LHCN-M2 (cell line): ENCODE data around the gene MUTYH. TPM values are rescaled to one million over a fixed set of nuclear protein-coding genes. Genes with fewer than 3 reads are reported as not detected.
"Not testable (repeated sequence)": the region's sequence is repeated elsewhere in the genome, so short reads cannot be mapped to it uniquely, and the experiment has no call there.

ENCODE experiments used
- DNase-seq: peaks from one replicate; pipeline ENCODE4 v3.0.0-alpha.2; 2012; ENCODE audit warnings: low read depth
- polyA plus RNA-seq: library from polyadenylated mRNA; unstranded; fragments of >200 nt; gene quantifications from one replicate; pipeline ENCODE4 v1.2.1, GENCODE V29; 2012; ENCODE audit warnings: missing spikeins
- total RNA-seq: library from RNA; depleted of rRNA; stranded (reverse); fragments of >200 nt; gene quantifications from 2 replicates; pipeline ENCODE4 v1.2.3, GENCODE V29; 2014; rRNA removed

Gene MUTYH
- total RNA-seq, result 25.1 and 29.3 TPM in 2 replicates
- 7.9 TPM for polyA plus RNA-seq

- DNase-seq, result peak; percentile 89
Measured at GRCh38 chr1:45339789-45340558, at the start of gene MUTYH, which contains the start of gene TOE1. Gene MUTYH, minus strand, starts transcription at chr1:45340440. Its CDS starts 5,935 bp downstream, at chr1:45334505. Gene TOE1, plus strand, starts transcription at chr1:45340170. Its CDS starts 83 bp downstream, at chr1:45340253.

DNA sequence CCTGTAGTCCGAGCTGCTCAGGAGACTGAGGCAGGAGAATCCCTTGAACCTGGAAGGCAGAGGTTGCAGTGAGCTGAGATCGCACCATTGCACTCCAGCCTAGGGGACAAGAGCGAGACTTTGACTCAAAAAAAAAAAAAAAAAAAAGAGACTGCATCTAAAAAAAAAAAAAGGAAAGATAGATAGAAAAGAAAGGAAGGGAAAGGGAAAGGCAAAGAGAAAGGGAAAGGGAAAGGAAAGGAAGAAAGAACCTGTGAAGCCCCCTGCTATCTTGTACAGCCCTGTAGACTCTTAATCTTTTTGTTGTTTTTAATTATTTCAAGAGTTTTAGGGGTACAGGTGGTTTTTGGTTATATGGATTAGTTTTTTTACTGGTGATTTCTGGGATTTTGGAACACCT, 46.0 kb upstream of the MUTYH start:
- no peak for DNase-seq

DNA sequence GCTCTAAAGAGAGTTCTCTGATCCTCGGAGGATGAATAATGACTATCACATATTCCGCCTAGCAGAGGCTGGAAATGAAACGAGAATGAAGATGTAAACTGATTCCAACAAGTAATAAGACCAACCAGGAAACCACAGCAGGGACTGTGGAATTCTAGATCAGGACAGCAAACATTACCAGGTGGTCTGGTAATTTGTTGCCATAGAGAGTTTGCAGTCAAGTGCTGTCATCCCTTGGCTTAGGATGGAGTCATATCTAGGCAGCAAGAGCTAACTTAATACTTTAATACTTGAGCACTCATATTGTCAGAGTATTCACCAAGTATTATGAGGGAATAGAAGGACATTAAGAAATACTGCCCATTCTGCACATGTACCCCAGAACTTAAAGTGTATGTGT, 45.1 kb upstream of the MUTYH start:
- peak; percentile 17 for DNase-seq

DNA sequence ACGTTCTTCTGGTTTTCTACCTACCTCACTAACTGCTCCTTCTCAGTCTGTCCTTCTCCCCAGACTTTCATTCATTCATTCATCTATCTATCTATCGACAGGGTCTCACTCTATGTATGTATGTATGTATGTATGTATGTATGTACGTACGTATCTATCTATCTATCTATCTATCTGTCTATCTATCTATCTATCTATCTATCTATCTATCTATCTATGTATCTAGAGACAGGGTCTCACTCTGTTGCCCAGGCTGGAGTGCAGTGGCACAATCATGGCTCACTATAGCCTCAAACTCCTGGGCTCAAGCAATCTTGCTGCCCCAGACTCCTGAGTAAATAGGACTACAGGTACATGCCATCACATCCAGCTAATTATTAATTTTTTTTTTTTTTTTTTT, 44.0 kb upstream of the MUTYH start:
- not testable (repeated sequence) for DNase-seq

DNA sequence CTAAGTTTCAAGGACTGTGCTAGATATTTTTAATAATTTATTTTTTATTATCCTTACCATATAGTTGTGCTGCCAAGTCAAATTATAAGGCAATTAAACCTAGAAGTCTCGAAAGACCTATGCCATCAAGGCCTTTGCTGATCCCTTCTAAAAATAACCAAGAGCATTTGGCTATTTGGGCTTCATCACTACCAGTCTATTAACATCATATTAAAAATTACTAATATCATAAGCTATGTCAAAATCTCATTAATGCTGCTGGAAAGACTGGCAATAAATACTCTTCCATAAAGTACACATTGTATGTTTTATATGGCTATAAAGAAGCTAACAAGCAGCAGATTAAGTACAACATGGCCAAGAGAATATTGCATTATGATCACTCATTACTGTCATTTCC, 43.0 kb upstream of the MUTYH start:
- DNase-seq, result no peak

DNA sequence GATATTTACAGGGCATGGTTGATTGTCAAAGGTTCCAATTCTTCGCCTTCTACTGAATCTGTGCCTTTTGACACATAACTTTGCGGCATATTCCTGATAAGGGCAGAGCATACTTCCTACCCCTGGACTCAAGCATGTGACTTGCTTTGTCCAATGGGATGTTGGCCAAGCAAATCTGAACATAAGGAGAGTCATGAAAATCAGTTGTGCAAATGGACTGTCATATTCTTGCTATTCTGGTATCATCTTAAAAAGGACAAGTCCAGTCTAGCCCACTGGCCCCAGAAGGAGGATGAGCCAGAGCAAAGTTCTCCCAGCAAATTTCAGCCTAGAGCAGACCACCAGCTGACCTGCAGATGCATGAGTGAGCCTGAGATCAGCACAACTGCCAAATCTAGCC, 41.0 kb upstream of the MUTYH start:
- peak; percentile 17 for DNase-seq

DNA sequence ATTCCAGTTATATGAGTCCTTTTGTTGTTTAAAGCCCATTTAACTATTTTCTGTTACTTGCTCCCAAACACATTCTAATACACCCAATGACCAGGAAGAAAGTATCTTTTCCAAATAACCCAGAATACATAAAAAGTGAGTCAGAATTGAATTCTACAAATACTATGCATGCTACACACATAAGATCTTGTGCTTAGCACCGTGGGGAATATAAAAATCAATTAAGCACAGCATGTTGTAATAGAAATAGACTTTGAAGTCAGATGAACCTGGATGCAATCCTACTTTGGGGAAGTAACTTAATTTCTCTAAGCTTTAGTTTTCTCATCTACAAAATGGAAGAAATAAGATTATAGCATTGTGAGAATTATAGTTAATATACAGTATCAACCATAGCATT, 40.5 kb upstream of the MUTYH start:
- DNase-seq, result no peak

DNA sequence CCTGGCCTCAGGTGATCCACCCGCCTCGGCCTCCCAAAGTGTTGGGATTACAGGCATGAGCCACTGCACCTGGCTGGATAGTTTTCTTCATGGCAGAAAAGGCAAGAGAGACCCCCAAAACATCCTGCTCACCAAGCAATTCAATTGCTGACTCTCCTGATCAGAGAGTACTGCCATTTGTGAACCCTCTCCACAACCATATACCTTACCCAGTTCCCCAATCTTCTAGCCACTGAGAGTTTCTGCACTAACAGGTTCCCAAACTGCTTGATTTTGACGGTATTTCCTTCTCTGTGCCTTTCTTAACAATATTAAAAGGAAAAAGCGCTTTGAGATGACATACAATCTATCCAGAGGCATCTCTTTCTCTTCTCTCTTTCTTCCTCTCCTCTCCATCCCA, 39.9 kb upstream of the MUTYH start:
- no peak for DNase-seq

DNA sequence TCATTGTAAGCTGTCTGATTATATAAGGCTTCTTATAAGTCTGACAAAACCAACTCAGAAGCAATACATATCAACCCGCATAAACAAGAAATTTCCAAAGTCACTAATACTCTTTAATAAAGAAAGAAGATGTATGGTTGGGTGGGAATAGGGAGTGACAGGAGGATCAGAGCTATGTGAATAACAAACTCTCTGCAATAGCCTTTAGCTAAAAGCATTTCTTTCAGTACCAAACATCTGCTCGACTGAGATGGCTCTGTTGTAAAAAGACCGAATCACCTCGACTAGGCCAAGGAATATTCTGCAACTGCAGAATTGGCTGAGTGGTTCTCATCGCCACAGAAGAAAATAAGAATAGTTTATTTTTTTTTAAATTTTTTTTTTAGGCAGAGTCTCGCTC, 39.3 kb upstream of the MUTYH start:
- DNase-seq, result no peak

DNA sequence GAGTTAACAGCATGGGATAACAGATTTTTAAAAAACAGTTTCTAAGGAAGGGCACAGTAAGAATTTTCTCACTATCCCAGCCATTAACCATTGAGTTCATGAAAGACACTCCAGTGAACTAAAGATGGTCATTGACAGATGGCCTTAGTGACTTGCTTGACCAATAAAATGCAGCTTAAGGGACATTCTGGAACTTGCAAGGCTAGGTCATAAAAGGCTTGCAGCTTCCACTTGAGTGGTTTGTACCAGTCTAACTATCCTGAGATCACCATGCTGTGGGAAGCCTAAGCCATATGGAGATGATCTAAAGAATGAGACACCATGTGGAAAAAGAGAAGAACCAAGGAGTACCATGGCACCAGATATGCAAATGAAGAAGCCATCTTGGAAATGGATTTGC, 37.9 kb upstream of the MUTYH start:
- no peak for DNase-seq

DNA sequence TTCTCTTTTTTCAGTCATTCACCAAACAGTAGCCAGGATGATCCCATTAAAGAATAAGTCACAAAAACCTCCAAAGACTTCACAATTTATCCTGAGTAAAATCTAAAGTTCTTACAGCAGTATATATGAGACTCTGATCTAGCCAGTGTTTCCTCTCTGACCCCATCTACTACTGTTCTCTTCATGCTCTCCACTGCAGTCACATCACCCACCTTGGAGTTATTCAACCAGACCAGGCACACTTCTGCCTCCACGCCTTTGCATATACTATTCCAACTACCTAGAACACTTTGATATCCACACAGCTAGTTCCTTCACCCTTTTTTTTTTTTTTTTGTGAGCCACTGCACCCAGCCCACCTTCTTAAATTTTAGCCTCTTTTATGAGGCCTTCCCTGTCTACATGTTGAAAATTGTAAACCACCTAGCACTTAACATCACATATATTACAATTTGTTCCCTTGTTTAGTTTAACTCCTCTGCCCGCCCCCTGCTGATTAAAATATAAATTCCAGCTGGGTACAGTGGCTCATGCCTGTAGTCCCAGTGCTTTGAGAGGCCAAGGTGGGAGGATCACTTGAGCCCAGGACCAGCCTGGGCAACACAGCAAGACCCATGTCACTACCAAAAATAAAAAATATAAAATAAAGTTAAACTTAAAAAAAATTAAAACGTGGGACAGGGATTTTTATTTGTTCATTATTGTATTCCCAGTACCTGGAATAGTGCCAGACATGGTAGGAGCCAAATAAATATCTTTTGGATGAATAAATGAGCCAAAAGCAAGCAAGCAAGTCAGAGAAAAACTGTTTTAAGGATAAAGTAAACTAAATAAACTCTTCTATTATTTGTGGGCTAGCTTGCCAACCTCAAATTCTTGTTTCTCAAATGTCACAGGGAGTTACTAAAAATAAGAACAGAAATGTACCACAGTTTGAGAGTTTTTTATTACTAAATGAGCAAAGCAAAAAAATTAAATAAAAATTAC, 35.2 kb upstream of the MUTYH start:
- DNase-seq, result no peak

DNA sequence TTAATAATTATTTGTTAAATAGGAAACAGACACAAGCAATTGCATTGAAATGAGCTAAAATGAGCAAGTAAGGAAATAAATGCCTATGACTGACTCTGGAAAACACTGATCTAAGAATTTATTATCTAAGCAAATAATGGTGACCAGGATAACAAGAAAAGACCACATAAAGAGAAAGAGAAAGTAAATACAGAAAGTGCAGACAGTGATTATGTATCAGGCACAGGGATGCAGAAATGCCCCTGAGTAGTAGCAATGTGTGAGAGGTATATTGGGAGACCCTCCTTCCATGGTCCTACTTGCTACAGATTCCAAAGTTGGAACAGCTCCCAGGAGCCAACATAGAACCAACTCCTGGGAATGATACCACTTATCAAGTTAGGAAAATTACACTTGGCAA, 33.3 kb upstream of the MUTYH start:
- no peak for DNase-seq

GRCh38 chr1:45370575-45370974, 30.3 kb upstream of the MUTYH start:
- no peak for DNase-seq

- DNase-seq, result no peak
Measured at GRCh38 chr1:45365051-45365450, 24.8 kb upstream of the MUTYH start.

- DNase-seq, result no peak
Measured at GRCh38 chr1:45364294-45364693, 24.1 kb upstream of the MUTYH start.

DNA sequence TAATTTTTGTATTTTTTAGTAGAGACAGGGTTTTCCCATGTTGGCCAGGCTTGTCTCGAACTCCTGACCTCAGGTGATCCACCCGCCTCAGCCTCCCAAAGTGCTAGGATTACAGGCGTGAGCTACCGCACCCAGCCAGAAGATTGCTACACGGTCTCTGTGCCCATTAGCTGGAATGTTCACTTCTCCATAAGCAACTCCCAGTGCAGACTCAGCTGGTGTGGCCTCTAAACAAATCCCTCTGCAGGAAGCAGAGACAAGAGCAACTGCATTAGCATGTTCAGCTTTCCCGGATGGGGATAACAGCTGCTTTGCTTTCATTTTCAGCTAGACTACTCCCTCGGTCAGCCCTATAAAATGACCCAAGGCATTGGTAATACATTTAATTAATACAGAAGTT, 20.7 kb upstream of the MUTYH start:
- DNase-seq, result peak; percentile 89

DNA sequence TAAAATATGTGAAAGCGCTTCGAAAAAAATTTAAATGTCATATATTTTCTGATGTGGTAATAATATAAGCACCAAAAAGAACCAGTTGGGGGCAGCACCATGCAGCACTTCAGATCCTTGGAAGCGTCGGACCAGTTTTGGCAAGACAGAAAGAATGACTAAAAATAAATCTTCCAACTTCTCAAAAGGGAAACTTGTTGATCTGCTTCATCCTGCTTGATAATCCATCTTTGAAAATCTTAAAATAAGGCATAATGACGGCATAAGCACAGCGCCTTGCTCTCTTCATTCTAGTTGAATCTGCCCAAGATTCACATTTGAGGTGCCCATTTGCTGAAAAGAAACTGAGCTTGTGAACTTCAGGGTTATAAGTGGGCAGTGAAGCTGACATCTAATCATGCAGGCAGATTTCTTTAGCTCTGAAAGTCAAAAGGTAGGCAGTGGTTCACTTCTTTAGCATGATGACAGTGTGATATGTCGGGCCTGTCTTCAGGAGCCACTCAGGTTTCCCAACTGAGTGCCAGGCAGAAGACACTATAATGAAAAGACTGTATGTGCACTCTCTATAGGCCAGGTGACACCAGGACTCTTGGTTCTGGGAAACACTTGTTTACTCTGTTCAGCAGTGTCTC, 19.8 kb upstream of the MUTYH start:
- peak; percentile 67 for DNase-seq

GRCh38 chr1:45356186-45356585, 15.9 kb upstream of the MUTYH start:
- no peak for DNase-seq

- no peak for DNase-seq
Measured at GRCh38 chr1:45355683-45356082, 15.4 kb upstream of the MUTYH start.

GRCh38 chr1:45354838-45355237, 14.6 kb upstream of the MUTYH start:
- DNase-seq, result no peak

DNA sequence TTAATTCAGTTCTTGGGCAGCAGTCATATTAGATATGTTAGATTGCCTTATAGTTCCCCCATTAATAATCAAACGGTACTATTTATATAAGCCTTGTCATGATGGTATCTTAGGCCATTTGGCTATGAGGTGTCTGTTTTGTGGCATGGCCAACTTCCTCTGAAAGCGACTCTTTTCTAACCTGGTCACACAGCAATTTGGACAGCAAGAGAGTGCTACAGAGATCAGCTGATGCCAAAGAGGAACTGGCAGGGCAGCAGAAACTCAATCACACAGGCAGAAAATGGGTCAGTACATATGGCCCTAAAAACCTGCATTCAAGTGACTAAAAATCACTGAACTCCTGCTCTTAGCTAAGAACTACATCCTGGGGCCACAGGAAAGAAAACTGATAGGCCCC, 13.4 kb upstream of the MUTYH start:
- DNase-seq, result no peak

DNA sequence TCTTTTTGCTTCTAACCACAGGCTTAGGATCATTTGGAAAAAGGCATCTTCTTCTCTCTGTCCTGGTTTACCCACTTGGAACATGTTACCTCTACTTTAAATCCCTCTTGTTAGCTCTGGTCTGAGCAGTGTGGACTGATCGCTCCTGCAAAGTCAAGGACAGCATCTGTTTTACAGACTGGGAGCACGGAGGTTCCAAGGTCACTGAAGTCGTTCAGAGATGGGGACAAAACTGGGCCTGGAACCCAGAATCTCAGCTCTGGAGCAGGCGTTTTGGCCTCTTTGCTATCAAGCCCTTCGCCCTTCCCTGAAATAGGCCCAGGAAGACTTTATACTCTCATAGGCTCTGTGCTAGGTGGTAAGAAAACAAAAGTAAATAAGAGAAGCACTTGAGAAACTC, 11.3 kb upstream of the MUTYH start:
- no peak for DNase-seq
